Coronary artery (tissue), 2 donors: ENCODE data around the gene MACROD2.

Source experiments
- DNase-seq: peaks from one replicate; pipeline ENCODE4 v3.0.0-alpha.2; 2017; ENCODE audit warnings: low spot score
- H3K27ac ChIP-seq, 2 donors: fragments of 200-600 bp; sonication (generic); one replicate each; pipeline ENCODE4 v1.5.1; 2016 to 2019
- H3K4me3 ChIP-seq: fragments of 200-600 bp; sonication (generic); 2 replicates; pipeline ENCODE4 v1.5.1; 2016; ENCODE audit warnings: mild to moderate bottlenecking, moderate library complexity
- TF ChIP-seq, protein P1 (sequence below): fragments of 200-600 bp; sonication (generic); IDR thresholded peaks from one replicate; pipeline ENCODE4 v1.5.1; 2019; ENCODE audit warnings: antibody characterized with exemption

MACROD2 gene

DNA sequence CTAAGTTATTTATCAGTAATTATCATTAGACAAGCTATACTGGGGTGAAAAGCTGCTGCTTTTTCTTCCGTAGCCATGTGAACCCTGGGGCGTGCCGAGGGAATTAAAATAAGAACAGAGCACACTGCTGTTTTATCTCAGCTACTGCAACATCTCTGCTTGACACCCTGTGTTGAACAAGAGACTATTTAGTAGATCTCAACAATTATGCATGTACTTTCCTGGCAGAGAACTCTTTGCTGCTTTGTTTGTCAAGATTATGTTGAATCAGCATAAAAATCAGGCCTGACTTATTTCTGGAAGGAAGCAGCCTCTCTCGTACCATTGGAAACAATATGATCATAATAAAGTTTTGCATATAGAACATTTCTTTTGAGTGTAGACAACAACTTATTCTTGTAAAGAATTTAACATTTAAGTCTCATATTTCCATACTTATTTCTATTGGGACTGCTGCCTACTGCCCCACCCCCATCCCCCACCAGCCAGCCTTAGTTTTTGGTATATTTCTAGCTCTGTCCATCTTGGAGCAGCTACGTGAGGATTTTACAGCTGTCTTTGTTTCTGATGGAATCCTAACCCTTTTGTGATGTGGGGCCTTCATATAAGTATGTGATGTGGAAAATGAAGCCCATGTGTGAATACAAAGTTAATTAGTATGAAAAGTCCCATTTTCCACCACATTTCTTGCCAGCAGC lies 1566.5 kb downstream of the MACROD2 start:
- H3K27ac ChIP-seq = no peak overlapping the region
- DNase-seq = no peak
- H3K4me3 ChIP-seq = no peak overlapping the region
- TF ChIP-seq, protein P1, sequence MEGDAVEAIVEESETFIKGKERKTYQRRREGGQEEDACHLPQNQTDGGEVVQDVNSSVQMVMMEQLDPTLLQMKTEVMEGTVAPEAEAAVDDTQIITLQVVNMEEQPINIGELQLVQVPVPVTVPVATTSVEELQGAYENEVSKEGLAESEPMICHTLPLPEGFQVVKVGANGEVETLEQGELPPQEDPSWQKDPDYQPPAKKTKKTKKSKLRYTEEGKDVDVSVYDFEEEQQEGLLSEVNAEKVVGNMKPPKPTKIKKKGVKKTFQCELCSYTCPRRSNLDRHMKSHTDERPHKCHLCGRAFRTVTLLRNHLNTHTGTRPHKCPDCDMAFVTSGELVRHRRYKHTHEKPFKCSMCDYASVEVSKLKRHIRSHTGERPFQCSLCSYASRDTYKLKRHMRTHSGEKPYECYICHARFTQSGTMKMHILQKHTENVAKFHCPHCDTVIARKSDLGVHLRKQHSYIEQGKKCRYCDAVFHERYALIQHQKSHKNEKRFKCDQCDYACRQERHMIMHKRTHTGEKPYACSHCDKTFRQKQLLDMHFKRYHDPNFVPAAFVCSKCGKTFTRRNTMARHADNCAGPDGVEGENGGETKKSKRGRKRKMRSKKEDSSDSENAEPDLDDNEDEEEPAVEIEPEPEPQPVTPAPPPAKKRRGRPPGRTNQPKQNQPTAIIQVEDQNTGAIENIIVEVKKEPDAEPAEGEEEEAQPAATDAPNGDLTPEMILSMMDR = no peak

DNA sequence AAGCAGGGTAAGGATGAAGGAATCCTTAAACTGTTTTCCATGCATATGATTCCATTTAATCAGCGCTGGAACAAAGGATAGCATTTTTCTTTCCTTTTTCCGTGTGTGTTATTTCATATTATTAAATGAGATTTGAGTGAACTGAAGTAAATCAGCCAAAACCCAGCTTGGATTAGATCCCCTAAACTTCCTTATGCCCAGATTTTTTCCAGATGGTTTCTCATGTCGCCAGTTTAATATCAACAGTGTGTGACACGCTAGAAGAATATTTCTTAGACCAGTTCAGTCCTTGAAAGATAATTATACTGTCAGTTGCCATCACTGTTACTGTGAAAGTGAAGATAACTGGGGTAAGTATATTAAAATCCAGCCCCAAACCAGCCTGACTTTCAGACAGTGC lies 1568.5 kb downstream of the MACROD2 start:
- DNase-seq = no peak
- H3K27ac ChIP-seq = no peak overlapping the region
- TF ChIP-seq, protein P1 = no peak
- H3K4me3 ChIP-seq = no peak overlapping the region

DNA sequence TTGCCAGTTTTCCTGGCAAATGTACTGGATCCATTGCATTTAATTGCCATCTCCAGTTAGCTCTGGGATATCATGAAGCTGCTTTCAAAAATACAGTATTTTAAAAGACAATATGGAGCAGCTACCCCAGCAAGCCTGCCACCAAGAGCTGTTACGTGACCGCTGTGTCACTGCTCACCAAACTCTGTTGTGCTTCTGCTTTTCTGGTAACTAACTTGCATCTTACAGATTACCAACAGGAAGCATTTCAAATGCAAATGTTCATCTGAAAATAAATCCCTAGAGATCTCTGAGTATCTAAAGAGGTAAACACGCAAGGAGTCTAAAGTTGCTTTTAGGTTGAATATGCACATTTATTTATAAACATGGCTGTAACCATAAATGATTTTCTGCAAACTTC lies 1569.7 kb downstream of the MACROD2 start:
- no peak overlapping the region for H3K4me3 ChIP-seq
- H3K27ac ChIP-seq = no peak overlapping the region
- DNase-seq = no peak
- TF ChIP-seq, protein P1 = no peak

DNA sequence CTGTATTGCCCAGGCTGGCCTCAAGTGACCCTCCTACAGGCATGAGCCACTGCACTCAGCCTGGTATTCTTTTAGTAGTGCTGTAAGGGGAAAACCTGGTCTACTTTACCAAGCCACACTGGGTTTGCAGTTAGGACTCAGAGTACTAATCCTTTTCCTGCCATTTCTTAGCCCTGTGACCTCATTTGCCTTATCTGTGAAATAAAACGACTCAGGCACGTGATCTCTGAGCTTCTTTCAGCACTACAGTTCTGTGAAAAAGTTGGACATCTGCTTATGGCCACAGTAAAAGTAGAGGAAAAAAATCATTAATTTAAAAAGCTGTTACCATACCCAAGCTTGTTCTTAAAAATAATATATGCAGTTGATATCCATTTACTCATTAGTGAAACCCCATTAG lies 1570.5 kb downstream of the MACROD2 start:
- TF ChIP-seq, protein P1 = no peak
- DNase-seq = no peak
- Histone ChIP-seq H3K27ac (no peak overlapping the region), H3K4me3 (no peak overlapping the region)

DNA sequence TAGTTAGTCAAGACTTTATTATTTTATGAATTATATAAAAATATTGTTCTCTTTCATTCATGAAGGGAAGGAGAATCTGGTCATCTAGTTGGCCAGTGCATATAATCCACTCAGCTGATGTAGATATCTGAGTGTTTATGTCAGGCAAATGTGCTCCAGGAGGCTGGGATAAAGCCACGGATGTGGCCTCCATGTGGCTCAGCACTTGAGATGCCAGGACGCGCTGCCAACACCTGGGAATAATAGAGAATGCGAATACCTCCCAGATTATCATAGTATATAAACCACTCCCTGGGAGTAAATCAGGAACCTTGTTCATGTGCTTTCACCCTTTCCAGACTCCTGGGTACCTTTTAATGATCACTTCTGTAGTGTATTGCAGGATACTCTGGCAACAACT lies 1571.9 kb downstream of the MACROD2 start:
- TF ChIP-seq, protein P1 = no peak
- DNase-seq = no peak
- Histone ChIP-seq H3K27ac (no peak overlapping the region), H3K4me3 (no peak overlapping the region)

DNA sequence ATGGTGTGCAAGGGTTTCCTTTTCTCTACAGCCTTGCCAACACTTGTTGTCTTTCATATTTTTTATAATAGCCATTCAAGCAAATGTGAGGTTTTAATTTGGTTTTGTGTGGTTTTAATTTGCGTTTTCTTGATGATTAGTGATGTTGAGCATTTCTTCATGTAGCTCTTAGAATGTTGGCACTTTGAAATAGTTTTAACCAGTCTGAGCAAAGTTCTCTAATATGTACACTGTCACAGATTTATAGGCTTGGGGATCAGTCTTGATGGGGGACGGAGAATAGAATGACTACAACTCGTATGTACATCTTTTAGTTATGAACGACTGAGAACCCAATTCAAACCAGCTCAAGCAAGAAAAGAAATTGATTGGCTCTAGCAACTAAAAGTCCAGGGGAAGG lies 1574.8 kb downstream of the MACROD2 start:
- TF ChIP-seq, protein P1 = no peak
- H3K27ac ChIP-seq = no peak overlapping the region
- no peak for DNase-seq
- no peak overlapping the region for H3K4me3 ChIP-seq

DNA sequence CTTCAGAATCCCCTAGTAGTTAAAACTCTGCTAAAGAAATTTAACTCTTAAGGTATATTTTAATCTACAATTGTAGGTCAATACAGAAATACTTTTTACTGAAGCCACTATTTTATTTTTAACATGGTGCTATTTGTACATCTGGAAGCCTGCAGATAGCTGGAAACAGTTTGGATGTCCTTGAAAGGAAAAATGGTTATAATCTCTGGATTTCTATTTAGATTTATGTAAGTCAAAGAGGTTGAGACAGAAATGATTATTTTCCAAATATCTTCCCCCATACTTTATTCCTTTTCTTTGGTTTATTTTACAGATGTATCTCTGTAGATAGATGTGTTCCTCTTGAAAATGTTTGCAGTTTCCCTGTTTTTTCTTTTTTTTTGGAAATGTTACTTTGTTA lies 1575.7 kb downstream of the MACROD2 start:
- DNase-seq = no peak

More for the DNA sequence above, 1575.7 kb downstream of the MACROD2 start:
- H3K4me3 ChIP-seq = no peak overlapping the region
- no peak overlapping the region for H3K27ac ChIP-seq
- TF ChIP-seq, protein P1 = no peak
